NCI-H774 (cell line): ENCODE results near the gene BCAS4.

Source experiments
- DNase-seq: peaks from one replicate; lab custom pipeline; 2025; lab: John Stamatoyannopoulos, UW

Gene BCAS4

DNA sequence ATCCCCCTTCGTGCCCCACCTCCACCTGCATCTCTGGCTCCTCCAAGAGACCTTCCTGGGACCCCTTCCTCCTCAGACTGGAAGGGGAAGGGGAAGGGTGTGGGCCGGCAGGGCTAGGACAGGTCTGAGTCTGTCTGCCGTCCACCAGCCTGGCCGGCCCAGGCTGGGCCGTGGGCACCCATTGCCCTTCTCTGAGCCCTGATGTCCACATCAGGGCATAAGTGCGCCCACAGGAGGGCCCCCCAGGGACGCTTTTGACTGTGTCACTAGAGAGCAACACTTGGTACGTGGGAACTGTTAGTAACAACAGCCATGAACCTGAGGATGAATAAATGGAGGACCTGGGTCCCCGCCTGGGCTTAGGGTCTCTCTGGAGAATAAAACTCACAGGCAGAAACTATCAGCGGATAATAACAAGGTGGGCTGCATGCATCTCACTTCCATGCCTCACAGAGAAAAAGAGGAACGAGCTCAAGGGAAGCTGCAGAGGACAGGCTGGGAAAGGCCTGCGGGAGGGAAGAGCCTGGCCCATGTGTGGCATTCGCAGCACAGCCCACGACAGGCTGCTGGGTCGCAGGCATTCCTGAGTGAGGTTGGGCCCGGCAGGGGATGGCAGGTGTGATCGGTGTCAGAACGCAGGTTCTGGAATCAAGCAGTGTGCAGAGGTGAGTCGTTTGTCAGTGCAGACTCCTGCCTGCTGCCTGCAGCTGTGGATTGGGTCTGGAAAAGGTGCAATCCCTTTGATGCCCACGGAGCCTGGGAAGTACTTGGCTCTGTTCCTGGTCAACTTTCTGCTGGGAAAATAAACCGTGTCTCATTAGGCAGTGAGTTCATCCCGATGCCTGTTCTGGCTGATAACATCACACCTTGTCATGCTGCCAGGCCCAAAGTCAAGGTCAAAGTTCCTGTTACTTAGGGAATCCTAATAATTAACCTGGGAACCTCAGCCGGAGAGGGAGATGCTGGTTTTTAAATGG lies 60.9 kb downstream of the BCAS4 start:
- no peak for DNase-seq

DNA sequence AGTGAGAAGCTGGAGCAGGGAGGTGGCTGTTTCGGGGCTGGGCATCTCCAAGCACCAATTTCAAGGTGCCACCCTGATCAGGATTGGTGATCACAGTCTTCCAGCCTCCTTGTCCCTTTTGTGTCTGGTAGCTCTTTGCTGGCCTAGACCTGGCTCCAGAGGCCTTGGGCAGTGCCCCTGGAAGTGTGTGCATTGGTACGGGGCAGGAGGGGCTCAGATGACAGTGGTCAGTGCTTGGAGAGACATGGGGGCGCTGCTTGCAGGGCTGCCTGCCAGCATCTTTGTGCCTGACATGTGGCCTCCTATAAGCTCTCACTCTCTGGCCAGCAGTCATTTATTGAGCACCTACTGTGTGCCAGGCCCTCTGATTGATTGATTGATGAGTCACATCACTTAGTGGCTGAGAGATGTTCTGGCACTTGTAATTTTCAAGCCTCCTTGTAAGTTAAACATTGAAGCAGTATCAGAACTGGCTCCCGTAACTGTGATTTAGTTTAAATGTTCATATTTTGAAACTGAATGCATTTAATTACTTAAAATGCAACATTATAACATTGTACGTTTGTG lies 61.7 kb downstream of the BCAS4 start:
- no peak for DNase-seq

GRCh38 chr20:50857348-50857747 lies 62.5 kb downstream of the BCAS4 start:
- no peak for DNase-seq

- no peak for DNase-seq
Observed at GRCh38 chr20:50858525-50858924, 63.7 kb downstream of the BCAS4 start.

GRCh38 chr20:50859161-50859560 lies 64.3 kb downstream of the BCAS4 start:
- DNase-seq: no peak

DNA sequence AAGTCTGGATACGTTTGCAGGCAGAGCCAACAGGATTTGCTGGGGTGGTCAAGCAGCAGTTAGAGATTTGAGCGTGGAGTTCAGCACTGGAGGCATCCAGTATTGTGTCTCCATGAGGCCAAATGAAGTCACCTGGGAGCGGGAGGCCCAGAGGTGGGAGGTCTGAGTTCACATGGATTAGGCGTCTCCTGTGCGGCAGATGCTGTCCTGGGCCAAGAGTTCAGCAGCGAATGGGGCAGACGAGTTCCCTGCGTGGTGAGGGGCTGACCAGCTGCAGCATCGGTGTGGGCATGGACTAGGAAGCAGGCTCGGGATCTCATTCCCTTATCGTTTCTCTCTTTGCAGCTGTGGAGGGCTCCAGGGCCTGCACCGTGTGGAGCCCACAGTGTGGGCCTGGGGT lies 66.2 kb downstream of the BCAS4 start:
- DNase-seq: no peak

- DNase-seq: no peak
Observed at GRCh38 chr20:50862546-50862945, 67.7 kb downstream of the BCAS4 start.

DNA sequence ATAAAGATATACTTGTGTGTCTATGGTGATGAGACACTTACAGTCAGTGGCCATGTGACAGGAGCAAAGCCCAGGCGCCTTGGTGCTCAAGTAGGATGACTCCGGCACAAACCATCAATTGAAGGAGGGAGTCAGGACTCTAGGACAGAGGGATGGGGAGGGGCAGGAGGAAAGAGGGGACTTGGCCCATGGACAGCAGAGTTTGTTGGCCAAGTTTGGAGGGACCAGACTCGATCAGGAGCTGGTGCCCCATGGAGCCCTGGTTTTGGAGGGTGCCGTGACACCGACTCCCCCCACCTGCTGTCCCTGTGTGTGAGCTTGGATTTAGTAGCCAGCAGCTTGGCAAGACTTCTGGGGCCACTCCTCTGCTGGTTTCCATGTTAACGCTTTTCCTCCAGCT lies 70.3 kb downstream of the BCAS4 start:
- DNase-seq: no peak

DNA sequence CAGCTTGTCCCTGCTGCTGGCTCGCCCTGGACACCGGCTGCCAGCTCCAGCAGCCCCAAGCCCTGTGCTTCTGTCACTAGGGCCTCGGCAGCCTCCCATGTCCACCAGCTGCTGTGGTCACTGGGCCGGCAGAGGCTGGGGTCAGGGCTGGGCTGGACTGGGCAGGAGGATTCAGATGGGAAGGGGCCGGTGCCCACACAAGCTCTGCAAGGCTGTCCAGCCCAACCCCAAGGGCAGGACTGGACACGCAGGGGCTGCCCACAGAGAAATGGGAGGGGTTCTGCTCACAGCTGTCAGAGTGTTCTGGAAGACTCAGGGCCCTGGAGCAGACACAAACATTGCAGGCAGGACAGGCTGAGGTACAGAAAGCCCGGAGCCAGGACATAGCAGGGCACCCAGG lies 70.7 kb downstream of the BCAS4 start:
- no peak for DNase-seq

- DNase-seq: no peak
Observed at GRCh38 chr20:50866036-50866685, 71.3 kb downstream of the BCAS4 start.

GRCh38 chr20:50866831-50867230 lies 72.0 kb downstream of the BCAS4 start:
- DNase-seq: no peak

GRCh38 chr20:50867805-50868204 lies 72.9 kb downstream of the BCAS4 start:
- DNase-seq: no peak

GRCh38 chr20:50868509-50869495 lies 73.9 kb downstream of the BCAS4 start:
- DNase-seq: peak; percentile 65

GRCh38 chr20:50870561-50871161 lies 75.8 kb downstream of the BCAS4 start:
- no peak for DNase-seq

DNA sequence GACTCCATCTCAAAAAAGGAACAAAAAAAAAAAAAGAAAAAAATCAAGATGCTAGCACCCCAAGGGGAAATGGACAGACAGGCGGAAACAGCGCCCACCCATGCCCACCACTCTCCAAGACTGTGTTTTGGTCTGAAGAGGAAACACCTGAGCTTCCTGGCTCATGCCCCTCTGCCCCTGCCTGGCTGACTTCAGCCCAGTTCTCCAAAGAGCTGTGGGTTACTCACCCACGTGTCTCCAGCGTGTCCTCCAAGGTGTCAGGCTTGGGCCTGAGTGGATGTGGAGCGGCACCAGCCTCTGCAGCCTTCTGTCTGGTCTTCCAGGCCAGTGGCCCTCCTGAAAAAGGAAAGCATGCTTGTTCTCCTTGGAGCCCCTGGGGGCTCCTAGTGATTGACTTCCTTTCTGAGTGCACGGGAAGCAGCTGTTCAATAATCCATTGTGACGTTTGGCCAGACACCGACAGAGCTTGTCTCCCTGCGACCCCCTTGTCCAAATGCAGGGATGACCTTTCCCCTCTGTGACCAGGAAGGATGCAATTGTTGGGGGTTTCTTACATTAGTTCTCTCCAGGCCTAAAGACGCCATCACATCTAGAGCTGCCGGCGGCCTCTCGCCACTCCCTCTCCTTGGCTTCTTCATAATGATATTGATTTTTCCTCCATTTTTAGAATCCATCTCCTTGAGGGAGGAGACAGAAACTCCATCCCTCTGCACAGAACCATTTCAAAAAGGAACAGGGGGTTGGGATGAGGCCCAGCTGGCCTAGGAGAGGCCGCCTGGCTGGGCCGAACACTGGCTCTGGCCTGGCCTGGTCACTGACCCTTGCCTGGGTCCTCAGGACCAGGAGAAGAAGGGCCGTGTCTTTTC lies 77.9 kb downstream of the BCAS4 start:
- DNase-seq: no peak

- DNase-seq: no peak
Observed at GRCh38 chr20:50873585-50873984, 78.7 kb downstream of the BCAS4 start.

DNA sequence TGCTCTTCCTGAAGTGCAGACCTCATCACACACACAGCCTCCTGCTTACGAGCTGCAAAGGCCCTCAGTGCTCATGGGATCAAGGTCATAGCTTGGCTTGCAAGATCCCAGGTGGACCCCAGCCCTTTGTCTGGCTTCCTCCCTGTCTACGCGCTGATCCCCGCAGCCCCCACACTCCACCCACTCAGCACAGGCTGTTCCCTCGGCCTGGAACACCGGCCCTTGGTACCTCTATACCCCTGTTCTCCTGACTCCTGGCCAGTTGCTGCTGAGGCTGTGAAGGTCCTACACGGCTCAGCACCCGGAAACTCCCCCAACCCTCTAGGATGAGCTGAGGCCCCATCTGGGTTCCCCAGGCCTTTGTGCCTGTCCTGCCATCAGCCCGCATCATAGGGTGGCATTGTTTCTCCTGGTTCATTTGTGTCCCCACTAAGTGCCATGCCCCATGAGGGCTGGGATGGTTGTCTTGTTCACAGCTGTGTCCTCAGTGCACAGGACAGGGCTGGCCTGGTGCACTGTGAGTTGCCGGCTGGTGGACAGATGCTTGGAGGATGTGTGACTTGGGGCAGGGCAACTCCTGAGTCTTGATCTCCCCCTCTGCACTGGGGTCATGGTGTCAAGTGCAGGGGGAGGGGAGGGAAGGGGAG lies 79.4 kb downstream of the BCAS4 start:
- DNase-seq: no peak

- DNase-seq: no peak
Observed at GRCh38 chr20:50874758-50875665, 80.2 kb downstream of the BCAS4 start.
